ENCODE measurements around the gene FKBP1B.
"Not testable (repeated sequence)": the region's sequence is repeated elsewhere in the genome, so short reads cannot be mapped to it uniquely, and the experiment has no call there.

The FKBP1B gene

DNA sequence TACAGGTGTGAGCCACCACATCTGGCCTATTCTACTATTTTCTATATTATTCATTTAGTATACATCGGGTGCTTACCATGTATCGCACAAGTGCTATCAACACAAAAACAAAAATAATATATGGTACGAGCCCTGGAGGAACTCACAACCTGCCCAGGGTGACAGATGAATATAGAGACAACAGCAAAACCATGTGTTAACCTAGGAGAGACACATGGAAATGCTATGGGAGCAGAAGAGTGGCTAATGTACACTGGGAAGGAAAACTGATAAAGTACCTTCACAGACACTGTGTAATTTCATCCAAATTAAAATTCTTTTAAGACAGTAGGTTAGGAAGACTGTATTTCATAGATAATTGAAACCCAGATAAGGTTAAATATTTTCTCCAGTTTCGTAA lies 22.7 kb downstream of the FKBP1B start:
- no peak for DNase-seq (ENCODE audit: low read depth)

- DNase-seq (ENCODE audit: low read depth): no peak
These were observed 24.3 kb downstream of the FKBP1B start for GRCh38 chr2:24073816-24074215.

DNA sequence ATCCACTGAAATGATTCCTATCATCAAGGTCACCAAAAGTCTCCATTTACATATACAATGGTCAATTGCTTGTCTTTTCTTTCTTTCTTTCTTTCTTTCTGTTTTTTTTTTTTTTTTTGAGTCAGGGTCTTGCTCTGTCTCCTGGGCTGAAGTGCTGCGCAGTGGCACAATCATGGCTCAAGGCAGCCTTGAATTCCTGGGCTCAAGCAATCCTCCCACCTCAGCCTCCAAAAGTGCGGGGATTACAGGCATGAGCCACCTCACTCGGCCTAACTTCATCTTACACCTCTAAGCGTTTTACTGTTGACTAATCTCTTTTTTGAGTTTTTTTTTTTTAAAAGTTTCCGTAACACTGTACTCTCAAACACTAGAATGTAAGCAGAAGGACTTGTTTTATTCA lies 25.7 kb downstream of the FKBP1B start:
- DNase-seq (ENCODE audit: low read depth): no peak

DNA sequence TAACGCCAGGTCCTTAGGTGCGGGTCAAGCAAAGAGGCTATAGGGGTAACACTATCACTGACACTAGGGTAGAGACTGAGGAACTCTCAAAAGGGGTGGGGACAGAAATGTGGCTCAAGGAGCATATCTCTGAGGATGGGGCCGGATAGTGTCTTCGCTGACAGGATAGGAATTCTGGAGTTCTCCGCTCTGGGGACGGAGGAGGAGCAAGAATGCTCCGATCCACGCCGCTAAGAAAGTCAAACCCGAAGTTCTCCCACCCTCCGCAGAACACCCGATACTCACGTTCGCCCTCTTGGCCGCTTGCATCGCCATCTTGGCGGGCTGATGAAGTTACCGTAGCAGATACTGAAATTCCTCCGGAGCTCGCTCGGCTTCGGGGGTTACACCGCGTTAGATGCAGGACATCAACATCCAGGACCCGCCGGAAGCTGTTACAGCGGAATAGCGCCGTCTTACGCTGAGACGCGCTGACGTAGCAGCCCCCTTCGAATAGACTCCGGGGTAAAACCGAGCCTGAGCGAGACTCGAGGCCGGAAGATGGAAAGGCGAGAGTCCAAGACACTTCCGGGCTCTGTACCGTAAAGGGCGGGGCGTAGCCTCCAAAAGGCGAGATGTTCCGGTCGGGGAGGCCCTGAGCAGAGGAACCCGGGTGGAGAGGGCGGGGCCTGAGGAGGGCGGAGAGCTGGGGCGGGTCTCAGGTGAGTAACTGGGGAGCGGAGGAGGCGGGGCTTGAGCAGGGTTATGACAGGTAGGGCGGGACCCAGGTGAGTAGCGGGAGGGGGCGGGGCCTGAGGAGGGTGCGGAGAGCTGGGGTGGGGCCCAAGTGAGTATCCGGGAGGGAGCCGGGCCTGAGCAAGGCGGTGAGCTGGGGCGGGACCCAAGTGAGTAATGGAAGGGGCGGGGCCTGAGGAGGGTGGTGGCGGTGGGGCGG lies 26.6 kb downstream of the FKBP1B start, which contains the start of gene SF3B6:
Gene SF3B6 (minus strand): TSS at position 412 of the 934 bp plus-strand sequence. CDS start 97 bp downstream, at position 315.
- DNase-seq (ENCODE audit: low read depth): peak; percentile 99

GRCh38 chr2:24076849-24077534 lies 27.5 kb downstream of the FKBP1B start:
- DNase-seq (ENCODE audit: low read depth): no peak

DNA sequence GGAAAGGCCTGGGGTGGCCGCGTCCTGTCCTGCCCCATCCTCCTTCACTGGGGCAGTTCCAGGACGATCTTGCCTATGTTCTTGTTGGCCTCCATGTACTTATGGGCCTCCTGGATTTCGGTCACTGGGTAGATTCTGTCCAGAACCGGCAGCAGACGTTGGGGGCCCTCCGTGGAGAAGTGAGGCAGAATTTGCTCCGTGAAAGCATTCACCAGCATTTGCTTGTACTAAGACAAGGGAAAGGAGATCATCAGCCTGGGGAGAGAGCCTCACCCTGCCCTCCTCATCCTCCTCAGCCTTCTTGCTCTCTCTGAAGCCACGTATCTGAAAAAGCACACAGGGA lies 28.0 kb downstream of the FKBP1B start:
- DNase-seq (ENCODE audit: low read depth): no peak

- no peak for DNase-seq (ENCODE audit: low read depth)
These were observed 28.3 kb downstream of the FKBP1B start for GRCh38 chr2:24077879-24078278.

GRCh38 chr2:24080701-24081100 lies 31.2 kb downstream of the FKBP1B start:
- DNase-seq (ENCODE audit: low read depth): no peak

DNA sequence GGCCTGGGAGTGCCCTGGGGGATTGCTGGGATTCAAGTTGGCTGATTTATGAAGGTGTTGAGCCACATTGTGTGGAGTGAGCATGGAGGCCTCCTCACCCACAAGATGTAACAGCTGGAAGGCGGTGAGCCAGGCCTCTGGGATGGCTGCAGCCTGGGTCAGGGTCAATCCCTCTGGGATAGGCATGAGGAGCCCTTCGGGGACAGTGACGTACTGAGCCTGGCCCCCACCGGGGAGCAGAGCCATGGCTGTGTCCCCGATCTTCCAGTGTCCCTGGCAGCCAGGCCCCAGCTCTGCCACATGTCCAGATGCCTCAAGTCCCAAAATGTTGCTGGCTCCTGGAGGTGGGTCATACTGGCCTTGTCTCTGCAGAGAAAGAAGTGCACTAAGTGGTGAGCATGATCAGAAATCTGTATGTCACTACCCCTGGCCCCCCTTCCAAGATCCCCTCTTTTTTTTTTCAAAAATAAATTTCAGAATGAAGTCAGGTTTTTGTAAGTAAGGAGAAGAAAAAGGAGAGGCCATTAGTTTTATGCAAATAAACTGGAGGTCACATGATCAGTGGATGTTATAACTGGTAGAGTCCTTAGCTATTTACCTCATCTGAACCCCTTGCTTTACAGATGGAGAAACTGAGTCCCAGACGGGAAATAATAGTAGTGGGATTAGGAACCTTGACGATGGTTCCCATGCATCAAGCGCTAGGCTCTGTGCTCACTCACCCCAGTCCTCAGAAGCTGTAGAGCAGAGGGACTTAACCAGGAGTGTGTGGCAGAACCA lies 33.4 kb downstream of the FKBP1B start:
- DNase-seq (ENCODE audit: low read depth): no peak

GRCh38 chr2:24083567-24084385 lies 34.2 kb downstream of the FKBP1B start:
- no peak for DNase-seq (ENCODE audit: low read depth)

DNA sequence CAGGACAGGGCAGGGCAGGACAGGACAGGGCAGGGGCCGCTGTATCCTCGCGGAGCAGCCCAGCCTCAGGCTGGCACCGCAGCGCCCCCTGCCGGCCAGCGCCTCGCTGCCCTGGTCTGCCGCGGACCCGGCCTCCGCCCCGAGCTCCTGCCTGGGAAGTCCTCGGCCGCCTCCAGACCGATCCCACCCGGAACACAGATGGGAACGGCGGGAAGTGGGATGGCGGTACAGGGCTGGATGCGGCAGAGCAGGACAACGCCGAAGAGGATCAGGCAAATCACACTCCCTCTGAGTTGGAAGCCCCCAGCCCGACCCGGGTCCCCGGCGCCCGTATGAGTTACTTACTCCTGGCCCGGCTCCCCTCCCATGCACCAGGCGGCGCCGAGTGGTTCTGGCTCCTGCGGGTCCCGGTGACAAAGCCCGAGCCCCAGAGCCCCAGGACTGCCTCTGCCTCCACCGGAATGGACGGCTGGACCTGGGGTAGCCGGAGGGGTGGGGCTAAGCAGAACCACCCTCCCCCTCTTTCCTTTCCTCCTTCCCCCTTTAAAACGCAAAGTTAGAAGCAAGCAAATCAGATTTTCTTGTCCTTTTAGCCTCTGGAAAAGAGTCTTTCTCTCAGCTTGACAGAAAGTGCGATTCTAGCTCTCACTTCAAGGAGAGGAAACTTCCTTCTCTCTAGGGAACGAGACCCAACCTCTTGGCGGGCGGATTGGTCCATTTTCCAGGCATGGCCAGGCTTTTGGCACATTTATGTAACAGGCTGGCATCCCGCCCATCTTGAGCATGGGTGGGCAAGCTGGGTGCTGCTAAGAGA lies 35.1 kb downstream of the FKBP1B start, which contains the start of gene TP53I3:
Gene TP53I3 (minus strand): TSS at position 449 of the 814 bp plus-strand sequence. CDS start 508 bp downstream, outside the sequence.
- peak; percentile 71 for DNase-seq (ENCODE audit: low read depth)

- no peak for DNase-seq (ENCODE audit: low read depth)
These were observed 35.6 kb downstream of the FKBP1B start for GRCh38 chr2:24085200-24085489.

- DNase-seq (ENCODE audit: low read depth): no peak
These were observed 36.7 kb downstream of the FKBP1B start for GRCh38 chr2:24086241-24086640.

DNA sequence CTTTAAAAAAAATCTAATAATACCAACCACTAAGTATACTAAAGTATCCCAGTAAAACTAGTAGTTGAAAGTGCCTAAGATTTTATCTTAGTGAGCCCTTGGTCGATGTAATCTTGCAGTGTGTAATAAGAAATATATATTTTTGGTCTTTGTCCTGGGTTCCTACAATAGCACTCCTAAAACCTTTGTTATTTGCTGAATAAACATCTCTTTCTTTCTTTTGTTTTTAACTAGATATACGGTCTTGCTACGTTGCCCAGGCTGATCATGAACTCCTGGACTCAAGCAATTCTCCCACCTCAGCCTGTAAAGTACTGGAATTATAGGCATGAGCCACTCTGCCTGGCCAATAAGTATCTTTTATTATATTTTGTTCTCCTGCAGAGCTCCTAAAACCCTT lies 37.5 kb downstream of the FKBP1B start:
- no peak for DNase-seq (ENCODE audit: low read depth)

- no peak for DNase-seq (ENCODE audit: low read depth)
These were observed 39.3 kb downstream of the FKBP1B start for GRCh38 chr2:24088821-24089359.

GRCh38 chr2:24093270-24093669 lies 43.7 kb downstream of the FKBP1B start:
- DNase-seq (ENCODE audit: low read depth): not testable (repeated sequence)

- DNase-seq (ENCODE audit: low read depth): not testable (repeated sequence)
These were observed 45.7 kb downstream of the FKBP1B start for GRCh38 chr2:24095171-24095677.

GRCh38 chr2:24100732-24101131 lies 51.2 kb downstream of the FKBP1B start:
- not testable (repeated sequence) for DNase-seq (ENCODE audit: low read depth)

DNA sequence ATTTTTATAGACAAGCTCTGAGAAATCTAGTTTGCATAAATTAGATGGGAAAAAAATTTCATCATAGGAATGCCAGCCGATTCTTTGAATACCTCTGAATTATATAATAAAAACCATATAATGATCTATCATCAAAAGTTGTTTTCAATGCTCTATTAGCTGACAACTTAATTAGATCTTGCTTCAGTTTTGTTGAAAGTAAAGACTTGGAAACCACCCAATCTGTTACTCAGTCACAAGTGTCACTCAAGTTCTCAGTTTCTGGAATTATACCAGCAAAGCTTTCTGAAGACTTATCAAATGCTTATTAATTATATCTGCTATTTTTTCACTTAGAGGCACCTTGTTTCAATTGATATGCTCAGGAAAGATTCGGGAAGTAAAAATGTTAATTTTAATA lies 52.5 kb downstream of the FKBP1B start:
- no peak for DNase-seq (ENCODE audit: low read depth)

DNA sequence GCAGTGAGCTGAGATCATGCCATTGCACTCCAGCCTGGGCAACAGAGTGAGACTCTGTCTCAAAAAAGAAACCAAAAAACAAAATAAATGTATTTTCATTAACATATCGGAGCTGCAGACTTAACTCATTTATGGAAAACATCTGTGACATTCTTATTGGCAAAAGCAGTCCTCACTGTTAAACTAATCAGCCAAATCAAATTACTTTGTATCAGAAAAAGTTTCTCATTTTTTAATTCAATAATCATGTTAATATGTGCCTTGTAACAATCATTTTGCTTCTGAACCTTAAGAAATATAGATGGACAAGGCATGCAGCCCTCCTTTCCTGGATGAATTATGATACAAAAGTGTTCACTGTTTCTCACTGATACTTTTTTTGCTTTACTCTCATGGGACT lies 53.1 kb downstream of the FKBP1B start:
- DNase-seq (ENCODE audit: low read depth): no peak

All from activated T-cell treated with anti-CD3 and anti-CD28 coated beads for 1 hour (primary cell).